ENCODE results near the gene SNCAIP.

Gene SNCAIP

GRCh38 chr5:122296871-122297270, 15.2 kb upstream of the SNCAIP start:
- no peak for TF ChIP-seq CSRNP3 (CRISPR knock-in tag; IDR thresholded peaks at IDR 0.05)
- no peak for TF ChIP-seq ZNF565 (CRISPR knock-in tag; conservative IDR thresholded peaks at IDR 0.05; ENCODE audit: low read depth)
- no peak for ATAC-seq

GRCh38 chr5:122297587-122298298, 14.3 kb upstream of the SNCAIP start:
- no peak for ATAC-seq
- TF ChIP-seq BACH2 (CRISPR knock-in tag; IDR thresholded peaks at IDR 0.05; ENCODE audit: borderline replicate concordance) = no peak
- no peak for TF ChIP-seq CSRNP3 (CRISPR knock-in tag; IDR thresholded peaks at IDR 0.05)
- no peak for TF ChIP-seq ZNF8 (CRISPR knock-in tag; IDR thresholded peaks at IDR 0.05)
- no peak for TF ChIP-seq SNAI2 (CRISPR knock-in tag; IDR thresholded peaks at IDR 0.05)
- no peak for TF ChIP-seq POU6F1 (CRISPR knock-in tag; IDR thresholded peaks at IDR 0.05; ENCODE audit: borderline replicate concordance, low read depth)
- no peak for TF ChIP-seq CSDC2 (CRISPR knock-in tag; IDR thresholded peaks at IDR 0.05)
- TF ChIP-seq TCF4 (CRISPR knock-in tag; IDR thresholded peaks at IDR 0.05; ENCODE audit: borderline replicate concordance) = no peak
- TF ChIP-seq RARB (CRISPR knock-in tag; IDR thresholded peaks at IDR 0.05) = no peak
- TF ChIP-seq ZNF565 (CRISPR knock-in tag; conservative IDR thresholded peaks at IDR 0.05; ENCODE audit: low read depth) = no peak

GRCh38 chr5:122300374-122300773, 11.7 kb upstream of the SNCAIP start:
- no peak for ATAC-seq
- TF ChIP-seq ZNF565 (CRISPR knock-in tag; conservative IDR thresholded peaks at IDR 0.05; ENCODE audit: low read depth) (no peak), CREB5 (CRISPR knock-in tag; IDR thresholded peaks at IDR 0.05; ENCODE audit: low read depth) (no peak), GLIS3 (CRISPR knock-in tag; IDR thresholded peaks at IDR 0.05) (no peak), OSR1 (CRISPR knock-in tag; IDR thresholded peaks at IDR 0.05) (no peak), RARB (CRISPR knock-in tag; IDR thresholded peaks at IDR 0.05) (no peak)

GRCh38 chr5:122301016-122301415, 11.0 kb upstream of the SNCAIP start:
- TF ChIP-seq TOX (CRISPR knock-in tag; IDR thresholded peaks at IDR 0.05; ENCODE audit: borderline replicate concordance) (no peak), ZNF8 (CRISPR knock-in tag; IDR thresholded peaks at IDR 0.05) (no peak), RARB (CRISPR knock-in tag; IDR thresholded peaks at IDR 0.05) (no peak), GLIS3 (CRISPR knock-in tag; IDR thresholded peaks at IDR 0.05) (no peak), PPARA (CRISPR knock-in tag; IDR thresholded peaks at IDR 0.05; ENCODE audit: borderline replicate concordance) (no peak), ARNTL (CRISPR knock-in tag; IDR thresholded peaks at IDR 0.05; ENCODE audit: borderline replicate concordance, low read depth) (no peak), SNAI2 (CRISPR knock-in tag; IDR thresholded peaks at IDR 0.05) (no peak), ESRRG (CRISPR knock-in tag; IDR thresholded peaks at IDR 0.05) (no peak), CSRNP3 (CRISPR knock-in tag; IDR thresholded peaks at IDR 0.05) (no peak), ZNF565 (CRISPR knock-in tag; conservative IDR thresholded peaks at IDR 0.05; ENCODE audit: low read depth) (no peak), ZNF70 (CRISPR knock-in tag; IDR thresholded peaks at IDR 0.05) (no peak), OSR1 (CRISPR knock-in tag; IDR thresholded peaks at IDR 0.05) (no peak), BACH2 (CRISPR knock-in tag; IDR thresholded peaks at IDR 0.05; ENCODE audit: borderline replicate concordance) (no peak), ZC3H10 (CRISPR knock-in tag; IDR thresholded peaks at IDR 0.05) (no peak), ZFP30 (CRISPR knock-in tag; IDR thresholded peaks at IDR 0.05) (no peak), POU6F1 (CRISPR knock-in tag; IDR thresholded peaks at IDR 0.05; ENCODE audit: borderline replicate concordance, low read depth) (no peak), ISL1 (CRISPR knock-in tag; IDR thresholded peaks at IDR 0.05) (no peak), ZFP3 (CRISPR knock-in tag; IDR thresholded peaks at IDR 0.05) (no peak), TCF4 (CRISPR knock-in tag; IDR thresholded peaks at IDR 0.05; ENCODE audit: borderline replicate concordance) (no peak), CSDC2 (CRISPR knock-in tag; IDR thresholded peaks at IDR 0.05) (no peak)
- no peak for ATAC-seq

Measured in SK-N-SH treated with all-trans-retinoic acid at 6 μM for 48 hours (cell line).